GM23338 (cell line): ENCODE data around the gene FLNC. TPM values are rescaled to one million over a fixed set of nuclear protein-coding genes. Genes with fewer than 3 reads are reported as not detected.

Experiments used
- ATAC-seq: fragments of 200-7000 bp; cut with Tn5 transposase; 3 replicates; pipeline ENCODE4 v1.9.1; 2020
- DNase-seq: peaks from one replicate; pipeline ENCODE4 v3.0.0-alpha.2; 2015; ENCODE audit warnings: low spot score
- H2AFZ ChIP-seq: fragments of 200-600 bp; sonication (generic); 2 replicates; pipeline ENCODE4 v1.8.0; 2016; ENCODE audit warnings: antibody characterized with exemption, mild to moderate bottlenecking, moderate library complexity
- H3F3A ChIP-seq: fragments of 200-600 bp; sonication (generic); replicated peaks from 2 replicates; pipeline ENCODE4 v1.8.0; 2017; ENCODE audit warnings: antibody characterized with exemption, mixed run types, low read depth
- H3K27ac ChIP-seq: fragments of 200-600 bp; sonication (generic); 2 replicates; pipeline ENCODE4 v1.6.1; 2016; ENCODE audit warnings: low read depth
- H3K27me3 ChIP-seq: fragments of 200-600 bp; sonication (generic); 2 replicates; pipeline ENCODE4 v1.8.0; 2016; ENCODE audit warnings: mild to moderate bottlenecking, mixed run types, moderate library complexity; ENCODE audit not compliant: insufficient read depth
- H3K36me3 ChIP-seq: fragments of 200-600 bp; sonication (generic); 2 replicates; pipeline ENCODE4 v1.8.0; 2016; ENCODE audit warnings: mild to moderate bottlenecking; ENCODE audit not compliant: insufficient read depth
- H3K4me1 ChIP-seq: fragments of 200-600 bp; sonication (generic); 2 replicates; pipeline ENCODE4 v1.8.0; 2016; ENCODE audit warnings: mild to moderate bottlenecking, moderate library complexity; ENCODE audit not compliant: insufficient read depth
- H3K4me2 ChIP-seq: fragments of 200-600 bp; sonication (generic); 2 replicates; pipeline ENCODE4 v1.7.1; 2017; ENCODE audit warnings: mixed run types
- H3K4me3 ChIP-seq: fragments of 200-600 bp; sonication (generic); 2 replicates; pipeline ENCODE4 v1.6.1; 2016; ENCODE audit warnings: mixed run types
- H3K79me2 ChIP-seq: fragments of 200-600 bp; sonication (generic); replicated peaks from 2 replicates; pipeline ENCODE4 v1.8.0; 2017; ENCODE audit warnings: mild to moderate bottlenecking; ENCODE audit not compliant: insufficient read depth
- H3K9me2 ChIP-seq: fragments of 200-600 bp; sonication (generic); 2 replicates; pipeline ENCODE4 v1.8.0; 2017; ENCODE audit not compliant: insufficient read depth
- H4K20me1 ChIP-seq: fragments of 200-600 bp; sonication (generic); replicated peaks from 2 replicates; pipeline ENCODE4 v1.8.0; 2017; ENCODE audit warnings: mild to moderate bottlenecking; ENCODE audit not compliant: insufficient read depth
- H3K27ac Mint-ChIP-seq: 2 replicates; pipeline ENCODE4 v1.8.0; 2020; ENCODE audit warnings: inconsistent platforms, mild to moderate bottlenecking, moderate library complexity, mixed read lengths
- H3K27me3 Mint-ChIP-seq: 3 replicates; pipeline ENCODE4 v1.8.0; 2022; ENCODE audit warnings: low read depth, mild to moderate bottlenecking, moderate library complexity, mixed read lengths, inconsistent platforms; ENCODE audit not compliant: insufficient read depth, poor library complexity
- H3K36me3 Mint-ChIP-seq: 3 replicates; pipeline ENCODE4 v1.8.0; 2021; ENCODE audit warnings: low read depth, mild to moderate bottlenecking, inconsistent platforms, moderate library complexity, mixed read lengths
- H3K4me1 Mint-ChIP-seq: 3 replicates; pipeline ENCODE4 v1.8.0; 2020; ENCODE audit warnings: mild to moderate bottlenecking, inconsistent platforms, mixed read lengths
- H3K4me3 Mint-ChIP-seq: 3 replicates; pipeline ENCODE4 v1.8.0; 2021; ENCODE audit warnings: moderate library complexity, mild to moderate bottlenecking, inconsistent platforms, mixed read lengths
- H3K9me3 Mint-ChIP-seq: 3 replicates; pipeline ENCODE4 v1.8.0; 2020; ENCODE audit warnings: moderate library complexity, mild to moderate bottlenecking, inconsistent platforms, mixed read lengths
- CREB1 ChIP-seq: fragments of 250-450 bp; sonication (Bioruptor Pico); IDR thresholded peaks from 2 replicates; pipeline ENCODE4 v1.5.0; 2020; ENCODE audit warnings: low read depth, mild to moderate bottlenecking, moderate library complexity
- EZH2 ChIP-seq: fragments of 200-600 bp; sonication (generic); IDR thresholded peaks from one replicate; pipeline ENCODE4 v1.8.0; 2017; ENCODE audit warnings: antibody characterized with exemption, mild to moderate bottlenecking, low read depth; ENCODE audit not compliant: unreplicated experiment
- EZH2phosphoT487 ChIP-seq: fragments of 200-600 bp; sonication (generic); IDR thresholded peaks from one replicate; pipeline ENCODE4 v1.8.1; 2018; ENCODE audit warnings: antibody characterized with exemption; ENCODE audit not compliant: unreplicated experiment
- JUNB ChIP-seq: IDR thresholded peaks from one replicate; pipeline ENCODE4 v1.6.1; 2016; ENCODE audit warnings: antibody characterized with exemption; ENCODE audit not compliant: unreplicated experiment
- NANOG ChIP-seq: IDR thresholded peaks from 2 replicates; pipeline ENCODE4 v1.6.1; 2016; ENCODE audit warnings: antibody characterized with exemption, borderline replicate concordance
- POLR2AphosphoS5 ChIP-seq: IDR thresholded peaks from 2 replicates; pipeline ENCODE4 v1.6.1; 2016; ENCODE audit warnings: antibody characterized with exemption, low read depth
- STAT1 ChIP-seq: IDR thresholded peaks from one replicate; pipeline ENCODE4 v1.6.1; 2016; ENCODE audit warnings: antibody characterized with exemption; ENCODE audit not compliant: unreplicated experiment
- ZNF114 ChIP-seq: fragments of 250-450 bp; sonication (Bioruptor Pico); IDR thresholded peaks from 2 replicates; pipeline ENCODE4 v1.5.0; 2020; ENCODE audit warnings: mild to moderate bottlenecking, moderate library complexity
- ZNF331 ChIP-seq: fragments of 250-450 bp; sonication (Bioruptor Pico); IDR thresholded peaks from 2 replicates; pipeline ENCODE4 v1.5.0; 2020; ENCODE audit warnings: low read depth, mild to moderate bottlenecking, moderate library complexity
- polyA plus RNA-seq: library from polyadenylated mRNA; unstranded; fragments of >200 nt; fragmentation: Nextera tagmentation; extraction: Ambion mirVana; gene quantifications from 2 replicates; pipeline ENCODE4 v1.2.1, GENCODE V29; 2016
- total RNA-seq: library from RNA; depleted of rRNA; stranded (reverse); fragments of >200 nt; shearing (Covaris generic); gene quantifications from 2 replicates; pipeline ENCODE4 v1.2.3, GENCODE V29; 2014
- TF ChIP-seq, protein P1 (sequence below), 2 experiments: fragments of 200-600 bp in 1 of 2; sonication (generic) in 1 of 2; conservative IDR thresholded peaks; 2 replicates each; pipeline versions ENCODE4 v1.5.1 to v1.6.1; 2016 to 2017; ENCODE audit warnings: antibody characterized with exemption in 2 of 2, low read depth in 2 of 2, mild to moderate bottlenecking in 2 of 2, moderate library complexity in 1 of 2
- TF ChIP-seq, protein P2 (sequence below): fragments of 250-450 bp; sonication (Bioruptor Pico); IDR thresholded peaks from 2 replicates; pipeline ENCODE4 v1.5.0; 2020; ENCODE audit warnings: mild to moderate bottlenecking, moderate library complexity
- TF ChIP-seq, protein P3 (sequence below): IDR thresholded peaks from 2 replicates; pipeline ENCODE4 v1.6.1; 2016; ENCODE audit warnings: antibody characterized with exemption
- TF ChIP-seq, protein P4 (sequence below): IDR thresholded peaks from one replicate; pipeline ENCODE4 v1.6.1; 2018; ENCODE audit warnings: antibody characterized with exemption; ENCODE audit not compliant: unreplicated experiment

FLNC gene
- total and polyA plus RNA-seq, 2 experiments from 2014 or later: 0.65 to 11.8 TPM

DNA sequence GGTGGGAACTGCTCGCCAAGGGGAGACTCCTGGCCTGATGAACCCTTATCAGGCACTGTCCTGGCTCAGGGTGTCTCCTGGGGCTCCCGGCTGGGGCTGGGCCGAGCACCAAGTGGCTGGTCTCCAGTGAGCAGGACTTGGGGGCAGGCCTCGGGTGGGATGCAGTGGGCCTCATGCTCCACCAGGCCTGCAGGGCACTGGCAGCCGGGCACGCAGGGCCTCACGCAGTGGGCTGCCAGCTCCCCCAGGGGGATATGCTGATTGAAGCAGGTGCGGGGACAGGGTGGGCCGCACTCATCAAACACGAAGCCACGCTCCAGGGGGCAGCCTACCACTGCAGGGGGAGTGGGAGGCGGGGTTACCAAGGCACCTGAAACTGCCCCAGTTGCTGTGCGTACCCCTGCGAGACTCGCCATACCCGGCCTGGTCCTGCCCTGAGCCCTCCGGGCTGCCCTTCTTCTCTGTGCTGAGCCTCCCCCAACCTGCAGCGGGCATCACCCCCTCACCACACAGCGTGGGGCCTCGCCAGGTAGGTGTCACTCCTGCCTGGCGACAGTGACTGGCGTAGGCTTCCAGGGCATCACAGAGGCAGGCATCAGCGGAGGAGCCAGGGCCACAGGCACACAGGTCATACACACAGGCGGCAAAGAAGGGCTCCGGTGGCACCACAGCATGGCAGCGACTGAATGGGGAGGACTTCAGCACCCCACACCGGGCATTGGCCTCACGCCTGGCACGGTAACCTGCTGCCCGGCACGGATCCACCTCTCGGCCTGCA lies 47.0 kb downstream of the FLNC start:
- H3K9me3 Mint-ChIP-seq: no peaks in the 10 kb centered on the region
- peaks cover 1% of the 10 kb centered on the region for H3K27me3 ChIP-seq
- H3K79me2 ChIP-seq: no peaks in the 10 kb centered on the region
- peaks cover 4% of the 10 kb centered on the region; the same call in 1 of the 2 replicates for H3K4me1 ChIP-seq
- DNase-seq: no peak
- no peaks in the 10 kb centered on the region for H3K36me3 ChIP-seq
- no peak overlapping the region for H3K27ac ChIP-seq
- no peak for ATAC-seq
- TF ChIP-seq, protein P1, sequence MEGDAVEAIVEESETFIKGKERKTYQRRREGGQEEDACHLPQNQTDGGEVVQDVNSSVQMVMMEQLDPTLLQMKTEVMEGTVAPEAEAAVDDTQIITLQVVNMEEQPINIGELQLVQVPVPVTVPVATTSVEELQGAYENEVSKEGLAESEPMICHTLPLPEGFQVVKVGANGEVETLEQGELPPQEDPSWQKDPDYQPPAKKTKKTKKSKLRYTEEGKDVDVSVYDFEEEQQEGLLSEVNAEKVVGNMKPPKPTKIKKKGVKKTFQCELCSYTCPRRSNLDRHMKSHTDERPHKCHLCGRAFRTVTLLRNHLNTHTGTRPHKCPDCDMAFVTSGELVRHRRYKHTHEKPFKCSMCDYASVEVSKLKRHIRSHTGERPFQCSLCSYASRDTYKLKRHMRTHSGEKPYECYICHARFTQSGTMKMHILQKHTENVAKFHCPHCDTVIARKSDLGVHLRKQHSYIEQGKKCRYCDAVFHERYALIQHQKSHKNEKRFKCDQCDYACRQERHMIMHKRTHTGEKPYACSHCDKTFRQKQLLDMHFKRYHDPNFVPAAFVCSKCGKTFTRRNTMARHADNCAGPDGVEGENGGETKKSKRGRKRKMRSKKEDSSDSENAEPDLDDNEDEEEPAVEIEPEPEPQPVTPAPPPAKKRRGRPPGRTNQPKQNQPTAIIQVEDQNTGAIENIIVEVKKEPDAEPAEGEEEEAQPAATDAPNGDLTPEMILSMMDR (conservative IDR thresholded peaks at IDR 0.05; ENCODE audit: low read depth in 2 of 2): no peak
- TF ChIP-seq POLR2AphosphoS5 (no peak), STAT1 (no peak), ZNF331 (no peak), JUNB (no peak), EZH2phosphoT487 (no peak), ZNF114 (CRISPR knock-in tag) (no peak), CREB1 (CRISPR knock-in tag) (no peak), NANOG (no peak), EZH2 (no peak)
- TF ChIP-seq, protein P2, sequence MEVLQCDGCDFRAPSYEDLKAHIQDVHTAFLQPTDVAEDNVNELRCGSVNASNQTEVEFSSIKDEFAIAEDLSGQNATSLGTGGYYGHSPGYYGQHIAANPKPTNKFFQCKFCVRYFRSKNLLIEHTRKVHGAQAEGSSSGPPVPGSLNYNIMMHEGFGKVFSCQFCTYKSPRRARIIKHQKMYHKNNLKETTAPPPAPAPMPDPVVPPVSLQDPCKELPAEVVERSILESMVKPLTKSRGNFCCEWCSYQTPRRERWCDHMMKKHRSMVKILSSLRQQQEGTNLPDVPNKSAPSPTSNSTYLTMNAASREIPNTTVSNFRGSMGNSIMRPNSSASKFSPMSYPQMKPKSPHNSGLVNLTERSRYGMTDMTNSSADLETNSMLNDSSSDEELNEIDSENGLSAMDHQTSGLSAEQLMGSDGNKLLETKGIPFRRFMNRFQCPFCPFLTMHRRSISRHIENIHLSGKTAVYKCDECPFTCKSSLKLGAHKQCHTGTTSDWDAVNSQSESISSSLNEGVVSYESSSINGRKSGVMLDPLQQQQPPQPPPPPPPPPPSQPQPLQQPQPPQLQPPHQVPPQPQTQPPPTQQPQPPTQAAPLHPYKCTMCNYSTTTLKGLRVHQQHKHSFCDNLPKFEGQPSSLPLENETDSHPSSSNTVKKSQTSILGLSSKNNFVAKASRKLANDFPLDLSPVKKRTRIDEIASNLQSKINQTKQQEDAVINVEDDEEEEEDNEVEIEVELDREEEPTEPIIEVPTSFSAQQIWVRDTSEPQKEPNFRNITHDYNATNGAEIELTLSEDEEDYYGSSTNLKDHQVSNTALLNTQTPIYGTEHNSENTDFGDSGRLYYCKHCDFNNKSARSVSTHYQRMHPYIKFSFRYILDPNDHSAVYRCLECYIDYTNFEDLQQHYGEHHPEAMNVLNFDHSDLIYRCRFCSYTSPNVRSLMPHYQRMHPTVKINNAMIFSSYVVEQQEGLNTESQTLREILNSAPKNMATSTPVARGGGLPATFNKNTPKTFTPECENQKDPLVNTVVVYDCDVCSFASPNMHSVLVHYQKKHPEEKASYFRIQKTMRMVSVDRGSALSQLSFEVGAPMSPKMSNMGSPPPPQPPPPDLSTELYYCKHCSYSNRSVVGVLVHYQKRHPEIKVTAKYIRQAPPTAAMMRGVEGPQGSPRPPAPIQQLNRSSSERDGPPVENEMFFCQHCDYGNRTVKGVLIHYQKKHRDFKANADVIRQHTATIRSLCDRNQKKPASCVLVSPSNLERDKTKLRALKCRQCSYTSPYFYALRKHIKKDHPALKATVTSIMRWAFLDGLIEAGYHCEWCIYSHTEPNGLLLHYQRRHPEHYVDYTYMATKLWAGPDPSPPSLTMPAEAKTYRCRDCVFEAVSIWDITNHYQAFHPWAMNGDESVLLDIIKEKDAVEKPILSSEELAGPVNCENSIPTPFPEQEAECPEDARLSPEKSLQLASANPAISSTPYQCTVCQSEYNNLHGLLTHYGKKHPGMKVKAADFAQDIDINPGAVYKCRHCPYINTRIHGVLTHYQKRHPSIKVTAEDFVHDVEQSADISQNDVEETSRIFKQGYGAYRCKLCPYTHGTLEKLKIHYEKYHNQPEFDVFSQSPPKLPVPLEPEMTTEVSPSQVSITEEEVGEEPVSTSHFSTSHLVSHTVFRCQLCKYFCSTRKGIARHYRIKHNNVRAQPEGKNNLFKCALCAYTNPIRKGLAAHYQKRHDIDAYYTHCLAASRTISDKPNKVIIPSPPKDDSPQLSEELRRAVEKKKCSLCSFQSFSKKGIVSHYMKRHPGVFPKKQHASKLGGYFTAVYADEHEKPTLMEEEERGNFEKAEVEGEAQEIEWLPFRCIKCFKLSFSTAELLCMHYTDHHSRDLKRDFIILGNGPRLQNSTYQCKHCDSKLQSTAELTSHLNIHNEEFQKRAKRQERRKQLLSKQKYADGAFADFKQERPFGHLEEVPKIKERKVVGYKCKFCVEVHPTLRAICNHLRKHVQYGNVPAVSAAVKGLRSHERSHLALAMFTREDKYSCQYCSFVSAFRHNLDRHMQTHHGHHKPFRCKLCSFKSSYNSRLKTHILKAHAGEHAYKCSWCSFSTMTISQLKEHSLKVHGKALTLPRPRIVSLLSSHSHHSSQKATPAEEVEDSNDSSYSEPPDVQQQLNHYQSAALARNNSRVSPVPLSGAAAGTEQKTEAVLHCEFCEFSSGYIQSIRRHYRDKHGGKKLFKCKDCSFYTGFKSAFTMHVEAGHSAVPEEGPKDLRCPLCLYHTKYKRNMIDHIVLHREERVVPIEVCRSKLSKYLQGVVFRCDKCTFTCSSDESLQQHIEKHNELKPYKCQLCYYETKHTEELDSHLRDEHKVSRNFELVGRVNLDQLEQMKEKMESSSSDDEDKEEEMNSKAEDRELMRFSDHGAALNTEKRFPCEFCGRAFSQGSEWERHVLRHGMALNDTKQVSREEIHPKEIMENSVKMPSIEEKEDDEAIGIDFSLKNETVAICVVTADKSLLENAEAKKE (CRISPR knock-in tag): no peak
- TF ChIP-seq, protein P3, sequence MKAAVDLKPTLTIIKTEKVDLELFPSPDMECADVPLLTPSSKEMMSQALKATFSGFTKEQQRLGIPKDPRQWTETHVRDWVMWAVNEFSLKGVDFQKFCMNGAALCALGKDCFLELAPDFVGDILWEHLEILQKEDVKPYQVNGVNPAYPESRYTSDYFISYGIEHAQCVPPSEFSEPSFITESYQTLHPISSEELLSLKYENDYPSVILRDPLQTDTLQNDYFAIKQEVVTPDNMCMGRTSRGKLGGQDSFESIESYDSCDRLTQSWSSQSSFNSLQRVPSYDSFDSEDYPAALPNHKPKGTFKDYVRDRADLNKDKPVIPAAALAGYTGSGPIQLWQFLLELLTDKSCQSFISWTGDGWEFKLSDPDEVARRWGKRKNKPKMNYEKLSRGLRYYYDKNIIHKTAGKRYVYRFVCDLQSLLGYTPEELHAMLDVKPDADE: no peak
- TF ChIP-seq, protein P4, sequence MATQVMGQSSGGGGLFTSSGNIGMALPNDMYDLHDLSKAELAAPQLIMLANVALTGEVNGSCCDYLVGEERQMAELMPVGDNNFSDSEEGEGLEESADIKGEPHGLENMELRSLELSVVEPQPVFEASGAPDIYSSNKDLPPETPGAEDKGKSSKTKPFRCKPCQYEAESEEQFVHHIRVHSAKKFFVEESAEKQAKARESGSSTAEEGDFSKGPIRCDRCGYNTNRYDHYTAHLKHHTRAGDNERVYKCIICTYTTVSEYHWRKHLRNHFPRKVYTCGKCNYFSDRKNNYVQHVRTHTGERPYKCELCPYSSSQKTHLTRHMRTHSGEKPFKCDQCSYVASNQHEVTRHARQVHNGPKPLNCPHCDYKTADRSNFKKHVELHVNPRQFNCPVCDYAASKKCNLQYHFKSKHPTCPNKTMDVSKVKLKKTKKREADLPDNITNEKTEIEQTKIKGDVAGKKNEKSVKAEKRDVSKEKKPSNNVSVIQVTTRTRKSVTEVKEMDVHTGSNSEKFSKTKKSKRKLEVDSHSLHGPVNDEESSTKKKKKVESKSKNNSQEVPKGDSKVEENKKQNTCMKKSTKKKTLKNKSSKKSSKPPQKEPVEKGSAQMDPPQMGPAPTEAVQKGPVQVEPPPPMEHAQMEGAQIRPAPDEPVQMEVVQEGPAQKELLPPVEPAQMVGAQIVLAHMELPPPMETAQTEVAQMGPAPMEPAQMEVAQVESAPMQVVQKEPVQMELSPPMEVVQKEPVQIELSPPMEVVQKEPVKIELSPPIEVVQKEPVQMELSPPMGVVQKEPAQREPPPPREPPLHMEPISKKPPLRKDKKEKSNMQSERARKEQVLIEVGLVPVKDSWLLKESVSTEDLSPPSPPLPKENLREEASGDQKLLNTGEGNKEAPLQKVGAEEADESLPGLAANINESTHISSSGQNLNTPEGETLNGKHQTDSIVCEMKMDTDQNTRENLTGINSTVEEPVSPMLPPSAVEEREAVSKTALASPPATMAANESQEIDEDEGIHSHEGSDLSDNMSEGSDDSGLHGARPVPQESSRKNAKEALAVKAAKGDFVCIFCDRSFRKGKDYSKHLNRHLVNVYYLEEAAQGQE: no peak
- H3K36me3 Mint-ChIP-seq: no peaks in the 10 kb centered on the region
- H3K9me2 ChIP-seq: no peaks in the 10 kb centered on the region
- no peak overlapping the region for H3K4me3 Mint-ChIP-seq
- no peak overlapping the region for H3K4me2 ChIP-seq
- no peak overlapping the region for H3K4me3 ChIP-seq
- H2AFZ ChIP-seq: no peak overlapping the region
- H3K27me3 Mint-ChIP-seq: peaks cover 19% of the 10 kb centered on the region
- no peak overlapping the region for H3K27ac Mint-ChIP-seq
- peaks cover under 1% of the 10 kb centered on the region; the same call in 1 of the 3 replicates for H3K4me1 Mint-ChIP-seq
- no peaks in the 10 kb centered on the region for H3F3A ChIP-seq
- H4K20me1 ChIP-seq: no peaks in the 10 kb centered on the region
